Right forelimb (tissue), 1 donor: ENCODE results near the gene FRY.
A peak's percentile ranks its signal among the peaks of the same experiment; 100 is the strongest.
"Not testable (repeated sequence)": the region's sequence is repeated elsewhere in the genome, so short reads cannot be mapped to it uniquely, and the experiment has no call there.

Source experiments
- DNase-seq: peaks from one replicate; pipeline ENCODE4 v3.0.0-alpha.2; 2018

Gene FRY

DNA sequence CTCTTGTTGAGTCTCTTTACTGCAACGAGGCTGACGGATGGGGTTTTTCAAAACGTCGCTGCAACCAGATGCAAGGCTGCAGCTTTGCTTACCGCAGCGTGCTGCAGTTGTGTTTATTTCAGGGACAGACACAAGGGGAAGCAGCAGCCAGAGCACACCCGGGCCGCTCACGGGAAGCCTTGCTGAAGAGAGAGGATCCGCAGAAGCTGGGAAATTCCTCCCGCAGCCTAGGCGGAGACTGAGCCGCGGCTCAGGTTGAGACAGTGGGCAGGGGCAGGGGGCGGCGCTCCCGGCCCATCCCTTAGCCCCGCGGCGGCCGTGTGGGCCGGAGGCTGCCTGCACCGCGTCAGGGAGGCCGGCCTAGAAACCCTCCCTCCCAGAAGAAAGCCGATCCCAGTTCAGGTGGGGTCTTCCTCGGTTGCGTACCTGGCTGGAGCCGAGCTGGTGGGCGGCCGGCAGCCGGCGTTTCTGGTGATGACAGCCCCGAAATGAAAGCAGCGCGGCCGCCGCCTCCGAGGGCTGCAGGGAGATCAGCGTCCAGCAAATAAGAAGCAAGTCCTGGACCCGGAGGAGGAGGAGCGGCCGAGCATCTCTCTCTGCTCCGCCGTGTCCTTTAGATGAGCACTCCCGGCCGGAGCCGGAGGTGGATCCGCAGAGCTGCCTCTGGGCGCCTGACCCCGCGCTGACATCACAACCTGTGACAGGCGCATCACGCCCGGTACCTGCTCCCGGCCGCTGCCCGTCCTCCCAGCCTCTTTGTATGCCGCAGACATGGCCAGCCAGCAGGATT is at the start of gene FRY:
Gene FRY, plus strand, starts transcription at position 750 of the 790 bp plus-strand sequence. Its CDS starts 22 bp downstream, at position 772.
- DNase-seq = peak; percentile 78

GRCh38 chr13:31982124-31982523 is 49.5 kb upstream of the FRY start:
- DNase-seq = no peak

DNA sequence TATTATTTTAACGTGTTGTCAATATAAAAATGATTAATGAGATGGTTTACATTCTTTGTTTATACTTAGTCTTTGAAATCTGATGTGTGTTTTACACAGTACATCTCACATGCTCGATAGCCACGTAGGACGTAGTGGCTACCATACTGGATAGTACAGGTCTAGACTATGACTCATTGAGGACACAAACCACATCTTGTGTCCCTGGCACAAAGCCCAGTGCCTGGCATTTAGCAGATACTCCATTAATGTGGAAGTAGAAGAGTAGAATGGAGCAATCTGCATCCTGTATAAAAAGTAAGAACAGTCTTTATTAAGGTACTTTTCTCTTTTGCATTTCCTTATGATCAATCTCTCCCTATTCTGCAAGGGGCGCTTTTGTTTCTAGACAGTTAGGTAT is 49.0 kb upstream of the FRY start:
- DNase-seq = no peak

- DNase-seq = not testable (repeated sequence)
Observed at GRCh38 chr13:31983696-31984095, 47.9 kb upstream of the FRY start.

DNA sequence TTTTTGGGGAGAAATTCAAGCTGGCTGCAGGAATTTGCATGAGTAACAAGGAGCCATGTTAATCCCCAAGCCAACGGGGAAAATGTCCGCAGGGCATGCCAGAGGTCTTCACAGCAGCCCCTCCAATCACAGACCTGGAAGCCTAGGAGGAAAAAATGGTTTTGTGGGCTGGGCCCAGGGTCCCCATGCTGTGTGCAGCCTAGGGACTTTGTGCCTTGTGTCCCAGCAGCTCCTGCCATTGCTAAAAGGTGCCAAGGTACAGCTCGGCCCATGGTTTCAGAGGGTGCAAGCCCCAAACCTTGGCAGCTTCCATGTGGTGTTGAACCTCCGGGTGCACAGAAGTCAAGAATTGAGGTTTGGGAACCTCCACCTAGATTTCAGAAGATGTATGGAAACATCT is 47.2 kb upstream of the FRY start:
- DNase-seq = not testable (repeated sequence)

DNA sequence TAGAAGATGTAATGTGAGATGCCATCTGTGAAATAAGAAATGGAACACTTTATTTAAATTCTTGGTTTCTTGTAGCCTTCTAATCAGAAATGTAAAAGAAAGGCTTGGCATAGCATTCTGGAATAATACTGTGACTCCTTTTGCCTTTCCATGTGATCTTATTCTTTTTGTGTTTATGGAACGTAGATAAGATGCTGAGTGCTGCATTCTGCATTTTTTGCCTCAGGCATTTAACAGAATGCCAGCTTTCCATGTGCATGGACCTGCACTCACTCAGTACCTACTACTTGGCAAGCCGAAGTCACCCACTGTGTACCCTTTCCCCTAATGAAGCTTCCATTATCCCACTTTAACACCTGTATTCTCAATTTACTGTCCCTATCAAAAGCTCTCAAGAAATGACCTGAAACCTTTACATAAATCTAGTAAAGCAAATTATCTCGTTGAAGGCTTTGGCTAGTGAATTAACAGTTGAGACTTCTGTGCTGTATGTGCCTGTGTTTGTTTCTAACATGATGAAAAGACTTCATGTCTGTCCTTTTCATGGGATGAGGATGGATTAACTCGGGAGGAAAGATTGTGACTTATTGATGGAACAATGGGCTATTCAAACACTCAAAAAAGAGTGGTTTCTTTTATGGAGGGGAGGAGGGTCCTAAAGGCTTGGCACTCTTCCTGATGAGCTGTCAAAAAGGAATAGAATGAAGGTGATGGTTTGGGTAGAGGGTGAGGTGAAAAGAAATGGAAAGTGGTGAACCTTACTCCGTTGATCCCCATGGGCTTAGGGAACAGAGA is 44.7 kb upstream of the FRY start:
- DNase-seq = no peak

DNA sequence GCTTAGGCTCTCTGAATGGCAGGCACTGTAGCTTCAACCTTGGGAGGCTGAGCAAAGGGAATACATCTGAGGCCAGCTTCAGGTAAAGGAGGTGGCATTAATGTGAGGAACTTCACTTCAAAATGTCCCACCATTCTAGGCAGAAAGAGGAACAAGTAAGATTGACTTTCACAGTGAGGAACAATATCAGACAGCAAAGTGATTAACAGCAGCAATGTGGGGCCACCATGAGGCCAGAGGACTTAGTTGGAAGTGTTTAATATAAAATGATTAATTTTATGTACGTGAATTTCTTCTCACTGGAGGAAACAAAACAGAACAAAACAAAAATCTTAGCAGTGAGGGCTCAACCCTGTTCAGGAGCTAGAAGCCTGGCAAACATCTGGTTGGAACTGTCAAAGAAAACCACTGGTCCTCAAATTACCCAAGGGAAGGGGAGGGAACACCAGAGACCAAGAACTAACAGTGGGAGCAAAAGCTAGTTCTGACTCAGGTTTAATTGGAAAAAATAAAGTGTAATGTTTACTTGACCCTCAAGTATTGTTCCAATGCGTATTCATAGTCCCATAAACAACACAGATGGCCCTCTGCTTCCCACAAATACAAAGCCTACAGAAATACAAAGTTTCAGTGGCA is 43.9 kb upstream of the FRY start:
- DNase-seq = no peak

DNA sequence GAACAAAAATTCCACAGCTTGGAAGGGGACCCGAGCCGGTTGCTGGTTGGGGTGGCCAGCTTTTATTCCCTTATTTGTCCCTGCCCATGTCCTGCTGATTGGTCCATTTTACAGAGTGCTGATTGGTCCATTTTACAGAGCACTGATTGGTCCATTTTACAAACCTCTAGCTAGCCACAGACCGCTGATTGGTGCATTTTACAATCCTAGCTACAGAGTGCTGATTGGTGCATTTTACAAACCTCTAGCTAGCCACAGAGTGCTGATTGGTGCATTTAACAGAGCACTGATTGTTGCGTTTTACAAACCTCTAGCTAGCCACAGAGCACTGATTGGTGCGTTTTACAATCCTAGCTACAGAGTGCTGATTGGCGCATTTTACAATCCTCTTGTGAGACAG is 37.2 kb upstream of the FRY start:
- not testable (repeated sequence) for DNase-seq

DNA sequence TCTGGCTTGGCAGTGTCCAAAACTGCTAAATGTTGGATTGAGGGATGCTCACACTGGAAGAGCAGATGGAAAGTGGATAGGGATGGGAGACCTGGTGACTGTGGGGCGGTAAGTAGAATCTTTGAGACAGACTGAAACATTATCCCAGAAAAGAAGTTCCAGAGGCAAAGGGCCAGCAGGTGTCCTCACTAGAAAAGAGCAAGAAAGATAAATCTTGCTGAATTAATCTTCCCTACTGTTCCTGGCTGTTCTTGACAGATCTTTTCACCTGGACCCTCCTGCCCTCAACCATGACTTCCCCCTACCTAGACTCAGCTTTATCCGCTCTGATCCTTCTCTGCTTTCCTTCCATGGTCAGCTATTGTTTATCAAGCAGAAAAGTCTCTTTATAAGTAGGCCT is 35.0 kb upstream of the FRY start:
- no peak for DNase-seq

GRCh38 chr13:31997641-31998040 is 33.9 kb upstream of the FRY start:
- DNase-seq = no peak

DNA sequence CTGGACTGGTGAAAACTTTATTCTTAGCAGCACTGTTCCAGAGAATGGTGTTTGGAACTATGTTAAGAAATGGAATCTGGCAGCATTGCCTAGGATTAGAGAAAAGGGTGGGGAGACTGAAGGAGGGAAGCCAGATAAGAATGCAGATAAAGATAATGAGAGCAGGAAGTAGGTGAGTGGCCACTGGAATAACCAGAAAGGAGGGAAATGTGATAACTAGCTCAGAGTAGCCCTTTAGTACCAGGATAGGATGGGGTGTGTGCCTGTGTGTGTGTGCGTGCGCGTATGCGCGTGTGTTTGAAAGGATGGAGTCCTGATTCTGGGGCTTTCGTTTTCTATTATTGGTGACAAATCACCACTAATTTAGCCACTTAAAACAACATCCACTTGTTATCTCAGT is 33.4 kb upstream of the FRY start:
- DNase-seq = no peak

GRCh38 chr13:32000754-32001153 is 30.8 kb upstream of the FRY start:
- not testable (repeated sequence) for DNase-seq

- no peak for DNase-seq
Observed at GRCh38 chr13:32001154-32001768, 30.3 kb upstream of the FRY start.

DNA sequence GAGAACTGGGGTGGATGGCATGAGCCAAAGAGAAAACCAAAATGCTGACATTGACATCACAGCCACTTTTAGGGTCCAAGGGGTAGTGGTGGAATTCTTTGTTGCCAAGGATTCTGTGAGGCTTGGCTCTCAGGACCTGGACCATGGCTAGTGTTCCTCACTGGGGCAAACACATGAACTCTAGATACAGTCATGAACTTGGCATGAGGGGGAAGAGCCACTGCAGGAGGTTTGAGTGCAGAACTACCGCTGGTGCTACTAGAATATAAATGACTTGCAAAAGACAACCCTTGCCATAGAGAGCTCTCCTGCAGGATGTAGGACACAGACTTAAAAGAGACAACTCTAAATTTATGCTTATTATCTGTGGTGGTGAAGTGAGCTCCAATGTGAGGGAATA is 29.8 kb upstream of the FRY start:
- no peak for DNase-seq

DNA sequence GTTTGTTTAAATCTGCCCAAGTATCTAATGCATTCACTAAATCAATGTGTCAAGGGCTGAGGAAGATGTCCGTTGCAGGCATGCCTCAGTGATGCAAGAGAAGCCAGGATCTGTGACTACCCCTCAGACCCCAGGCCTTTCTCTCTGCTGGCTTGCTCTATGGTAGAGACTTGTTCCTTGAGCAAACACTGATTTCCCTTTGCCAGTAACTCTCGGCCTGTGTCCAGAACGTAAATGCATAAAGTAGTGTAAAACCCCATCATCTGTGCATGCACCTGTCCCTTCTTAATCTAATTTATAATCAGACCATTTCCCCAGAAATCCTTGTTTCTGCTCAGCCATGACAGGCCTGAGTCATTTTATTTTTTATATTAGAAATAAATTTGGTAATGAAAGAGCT is 28.7 kb upstream of the FRY start:
- no peak for DNase-seq

GRCh38 chr13:32007494-32007893 is 24.1 kb upstream of the FRY start:
- DNase-seq = no peak

DNA sequence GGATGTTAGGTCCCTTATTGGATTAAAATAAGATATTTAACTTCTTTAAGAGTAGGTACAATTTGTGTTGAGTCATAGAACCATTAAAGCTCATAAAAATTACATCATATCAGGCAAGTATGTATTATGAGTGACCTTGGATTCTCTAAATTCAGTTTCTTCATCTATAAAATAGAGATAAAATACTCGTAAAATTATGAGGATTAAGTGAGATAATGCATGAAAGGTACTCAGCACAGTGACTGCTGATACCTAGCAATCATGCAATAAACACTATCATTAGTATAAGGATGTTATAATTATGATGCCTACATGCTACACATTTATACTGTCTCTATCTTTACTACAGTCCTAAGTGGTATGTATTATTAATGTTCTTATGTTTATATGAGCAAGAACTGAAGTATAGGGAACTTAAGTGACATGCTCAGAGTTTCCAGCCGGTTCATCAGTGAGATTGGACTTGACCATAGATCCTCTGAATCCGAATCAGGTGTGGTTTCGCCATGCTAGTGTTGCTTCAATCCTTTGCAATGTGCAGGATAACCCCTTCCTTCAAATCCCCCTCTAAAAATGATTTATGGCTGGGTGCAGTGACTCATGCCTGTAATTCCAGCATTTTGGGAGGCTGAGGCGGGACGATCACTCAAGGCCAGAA is 22.9 kb upstream of the FRY start:
- DNase-seq = no peak

- DNase-seq = no peak
Observed at GRCh38 chr13:32009362-32009761, 22.2 kb upstream of the FRY start.

- DNase-seq = no peak
Observed at GRCh38 chr13:32010136-32010535, 21.4 kb upstream of the FRY start.

GRCh38 chr13:32011971-32012370 is 19.6 kb upstream of the FRY start:
- DNase-seq = no peak

DNA sequence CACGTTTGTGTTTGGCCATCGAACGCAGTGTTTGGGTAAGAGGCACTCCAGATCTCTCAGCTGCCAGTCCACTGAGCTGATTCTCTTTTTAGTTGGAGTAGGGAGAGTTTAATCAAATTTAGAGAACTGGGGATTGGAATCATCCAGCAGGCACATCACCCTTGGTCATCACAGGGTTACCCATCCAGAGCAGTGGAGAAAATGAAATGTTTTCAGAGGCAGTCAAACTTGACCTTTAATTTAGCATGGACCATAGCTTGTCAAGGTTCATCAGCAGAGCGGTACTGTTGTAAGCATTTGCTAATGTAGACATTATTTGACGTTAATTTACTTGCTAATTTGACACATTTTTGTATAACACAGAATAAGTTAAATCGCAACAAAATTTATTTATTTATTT is 18.4 kb upstream of the FRY start:
- DNase-seq = no peak

DNA sequence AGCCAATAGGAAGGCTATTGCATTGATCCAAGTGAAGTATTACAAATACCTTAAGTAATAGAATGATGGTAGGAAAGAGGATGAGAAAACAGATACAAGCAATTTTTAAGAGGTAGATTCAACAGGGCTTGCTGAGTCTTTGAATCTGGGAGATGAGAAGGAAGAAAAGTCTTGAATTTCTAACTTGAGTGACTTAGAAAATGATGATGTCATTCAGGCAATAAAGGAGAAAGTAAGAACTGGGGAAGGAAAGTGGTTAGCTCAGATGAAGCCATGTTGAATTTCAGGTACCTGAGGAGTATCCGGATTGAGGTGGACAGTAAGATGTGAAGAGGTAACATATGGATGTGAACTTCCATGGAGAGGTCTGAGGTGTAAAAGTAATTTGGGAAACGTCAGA is 15.5 kb upstream of the FRY start:
- no peak for DNase-seq

DNA sequence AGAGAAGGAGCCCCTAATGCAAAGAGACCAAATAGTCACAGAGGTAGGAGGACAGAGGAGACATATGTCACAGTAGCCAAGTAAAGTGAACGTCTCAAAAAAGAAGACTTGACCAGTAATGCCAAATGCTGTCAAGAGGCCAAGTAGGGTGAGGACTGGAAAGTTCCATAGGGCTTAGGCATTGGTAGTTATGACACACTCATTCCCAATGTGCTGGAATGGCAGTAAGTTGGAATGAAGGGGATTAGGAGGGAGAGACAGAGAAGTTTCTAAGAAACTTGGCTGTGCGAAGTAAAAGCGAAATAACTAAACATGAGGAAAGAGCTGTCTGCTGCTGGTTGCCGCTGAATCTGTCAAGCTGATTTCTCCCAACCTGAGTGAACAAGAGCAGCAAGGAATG is 14.9 kb upstream of the FRY start:
- no peak for DNase-seq
